HG03280 (cell line): ENCODE measurements around the gene TEPSIN.
A peak's percentile ranks its signal among the peaks of the same experiment; 100 is the strongest.

Source experiments
- ATAC-seq: cut with Tn5 transposase; IDR thresholded peaks from one replicate; pipeline ENCODE4 v1.9.1; 2021; ENCODE audit warnings: mild to moderate bottlenecking, moderate library complexity; ENCODE audit not compliant: unreplicated experiment

TEPSIN gene

GRCh38 chr17:81222906-81223761 is 15.7 kb downstream of the TEPSIN start, which contains the start of gene CEP131:
Gene CEP131, minus strand, starts transcription at chr17:81222965. Its CDS starts 2,909 bp downstream, at chr17:81220056.
- peak; percentile 95 for ATAC-seq

DNA sequence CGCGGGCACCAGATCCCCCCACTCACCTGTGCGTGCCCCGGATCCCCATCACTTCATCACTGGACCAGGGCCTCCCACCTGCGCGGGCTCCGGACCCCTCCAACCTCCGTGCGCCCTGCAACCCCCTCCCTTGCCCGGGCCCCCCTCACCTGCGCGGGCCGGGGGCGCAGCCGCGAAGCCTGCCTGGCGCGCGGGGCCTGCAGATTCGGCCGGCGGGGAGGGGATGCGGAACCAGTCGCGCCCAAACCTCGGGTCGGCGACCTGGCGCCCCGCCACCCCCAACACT is 16.3 kb downstream of the TEPSIN start:
- ATAC-seq, result no peak

- ATAC-seq, result no peak
These were observed 16.8 kb downstream of the TEPSIN start for GRCh38 chr17:81221842-81222619.

DNA sequence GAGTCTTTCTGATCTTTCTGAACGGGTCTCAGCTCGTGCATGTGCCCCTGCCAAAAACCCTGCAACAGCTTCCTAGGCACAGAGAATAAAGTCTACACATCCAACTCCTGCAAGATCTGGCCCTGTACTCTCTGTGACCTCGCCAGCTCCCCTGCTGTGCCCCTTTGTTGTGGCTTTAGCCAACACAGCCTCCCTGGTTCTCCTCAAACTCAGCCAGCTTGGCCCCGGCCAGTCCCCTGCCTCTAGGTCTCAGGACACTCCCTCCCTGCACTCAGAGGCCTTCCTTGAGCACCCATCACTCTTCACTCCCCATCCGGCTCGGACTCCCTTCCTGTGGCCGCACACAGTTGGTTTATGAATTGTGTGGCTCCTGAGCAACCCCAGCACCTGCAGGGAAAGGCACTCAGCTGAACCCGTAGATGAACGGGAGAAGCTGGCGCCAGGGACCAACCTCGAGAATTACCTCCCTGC is 17.4 kb downstream of the TEPSIN start:
- no peak for ATAC-seq

- ATAC-seq, result no peak
These were observed 19.2 kb downstream of the TEPSIN start for GRCh38 chr17:81219476-81220180.

- no peak for ATAC-seq
These were observed 19.9 kb downstream of the TEPSIN start for GRCh38 chr17:81218991-81219390.

GRCh38 chr17:81218459-81218858 is 20.4 kb downstream of the TEPSIN start:
- ATAC-seq, result no peak

DNA sequence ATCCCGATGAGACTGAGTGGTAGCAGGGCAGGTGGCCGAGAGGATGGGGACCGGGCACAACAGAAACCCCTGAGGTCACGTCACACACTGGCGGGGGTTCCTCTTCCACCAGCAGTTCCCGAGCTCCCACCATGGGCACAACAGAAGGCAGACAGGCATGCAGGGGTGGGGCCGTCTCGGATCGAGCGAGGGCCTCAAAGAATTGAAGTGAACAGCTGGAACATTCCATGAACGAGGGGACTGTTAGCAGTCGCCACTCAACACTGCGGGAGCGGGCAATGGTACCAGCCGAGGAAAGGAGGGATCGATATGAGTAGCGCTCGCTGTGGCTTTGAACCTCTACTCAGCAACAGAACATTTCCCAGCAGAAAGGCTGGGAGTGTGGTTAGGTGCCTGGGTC is 21.4 kb downstream of the TEPSIN start:
- no peak for ATAC-seq

GRCh38 chr17:81213978-81214377 is 24.9 kb downstream of the TEPSIN start:
- no peak for ATAC-seq

GRCh38 chr17:81212365-81212764 is 26.5 kb downstream of the TEPSIN start:
- ATAC-seq, result no peak

- ATAC-seq, result no peak
These were observed 28.0 kb downstream of the TEPSIN start for GRCh38 chr17:81210868-81211267.

DNA sequence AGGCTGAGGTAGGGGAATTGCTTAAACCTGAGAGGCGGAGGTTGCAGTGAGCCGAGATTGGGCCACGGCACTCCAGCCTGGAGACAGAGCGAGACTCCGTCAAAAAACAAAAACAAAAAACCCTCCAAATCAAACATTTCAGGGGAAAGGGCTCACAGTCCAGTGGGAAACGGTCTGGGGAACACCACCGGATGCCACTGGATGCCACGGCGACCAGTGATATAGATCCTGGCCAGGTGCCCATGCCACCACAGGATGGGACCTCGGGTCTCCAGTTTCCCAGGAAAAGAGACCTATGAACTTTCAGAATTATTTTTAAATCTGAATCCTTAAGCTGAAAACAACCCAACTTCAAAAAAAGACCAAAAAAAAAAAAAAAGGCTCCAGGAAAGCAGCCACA is 28.4 kb downstream of the TEPSIN start:
- no peak for ATAC-seq

GRCh38 chr17:81209141-81209540 is 29.7 kb downstream of the TEPSIN start:
- no peak for ATAC-seq

GRCh38 chr17:81208651-81209050 is 30.2 kb downstream of the TEPSIN start:
- ATAC-seq, result no peak

GRCh38 chr17:81207610-81208581 is 31.0 kb downstream of the TEPSIN start:
- ATAC-seq, result no peak

DNA sequence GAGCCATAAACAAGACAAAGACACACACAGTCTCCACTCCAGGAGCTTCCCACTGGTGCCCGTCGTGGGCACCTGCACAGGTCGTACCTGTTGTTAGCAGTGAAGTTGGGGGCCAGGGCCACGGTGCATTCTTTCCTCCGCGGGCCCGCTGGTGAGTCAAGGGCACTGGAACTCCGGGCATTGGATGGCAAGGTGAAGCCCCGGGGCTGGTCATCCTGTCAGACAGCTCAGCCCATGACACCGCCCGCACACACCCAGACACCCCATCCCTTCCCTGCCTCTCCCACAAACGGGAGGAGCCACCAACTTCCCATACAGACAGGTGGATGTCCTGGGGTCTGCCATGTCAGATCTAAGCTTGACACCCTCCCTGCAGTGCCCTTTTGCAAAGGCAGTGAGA is 32.2 kb downstream of the TEPSIN start:
- no peak for ATAC-seq

GRCh38 chr17:81206166-81206565 is 32.7 kb downstream of the TEPSIN start:
- no peak for ATAC-seq

GRCh38 chr17:81204578-81204977 is 34.3 kb downstream of the TEPSIN start:
- ATAC-seq, result no peak

- no peak for ATAC-seq
These were observed 35.7 kb downstream of the TEPSIN start for GRCh38 chr17:81203136-81203535.

GRCh38 chr17:81202318-81202717 is 36.5 kb downstream of the TEPSIN start:
- ATAC-seq, result no peak
